H1 (cell line): ENCODE results near the gene NMNAT3. TPM values are rescaled to one million over a fixed set of nuclear protein-coding genes. Genes with fewer than 3 reads are reported as not detected.

Experiments
- EGR1 ChIP-seq: IDR thresholded peaks from 2 replicates; pipeline ENCODE4 v1.6.1; 2011; ENCODE audit warnings: low read depth, low read length, borderline replicate concordance
- JUN ChIP-seq: IDR thresholded peaks from 2 replicates; pipeline ENCODE4 v1.6.1; 2011; ENCODE audit warnings: low read depth, mild to moderate bottlenecking, improper control_type of control experiment, low read length
- RAD21 ChIP-seq, 2 experiments: IDR thresholded peaks in 1 of 2; conservative IDR thresholded peaks in 1 of 2; 2 replicates each; pipeline ENCODE4 v1.6.1; 2011; ENCODE audit warnings: low read depth in 2 of 2, low read length in 2 of 2, improper control_type of control experiment in 1 of 2, inconsistent platforms in 1 of 2, mild to moderate bottlenecking in 1 of 2, moderate library complexity in 1 of 2
- RXRA ChIP-seq: IDR thresholded peaks from 2 replicates; pipeline ENCODE4 v1.6.1; 2011; ENCODE audit warnings: low read depth, mild to moderate bottlenecking, low read length, moderate library complexity; ENCODE audit not compliant: insufficient read depth
- TAF1 ChIP-seq: IDR thresholded peaks from 2 replicates; pipeline ENCODE4 v1.6.1; 2011; ENCODE audit warnings: mild to moderate bottlenecking, low read depth, low read length
- TEAD4 ChIP-seq: IDR thresholded peaks from 2 replicates; pipeline ENCODE4 v1.6.1; 2012; ENCODE audit warnings: low read depth, low read length, inconsistent platforms, mixed read lengths
- polyA plus RNA-seq, 7 experiments: library from polyadenylated mRNA; depleted of rRNA in 3 of 7; stranded (reverse) in 5 of 7; unstranded in 2 of 7; fragments of >200 nt in 5 of 7; fragments of 200-250 nt in 2 of 7; gene quantifications; 1 replicate in 5 of 7; 2 replicates in 1 of 7; 4 replicates in 1 of 7; pipeline versions ENCODE4 v1.2.1 to v1.2.3, GENCODE V29; 2011 to 2013; ENCODE audit warnings: missing spikeins in 2 of 7, mixed read lengths in 2 of 7
- total RNA-seq: library from RNA; stranded (reverse); fragmentation: NEBNext Ultra II Directional; extraction: Animal tissue kit (Norgen Biotek cat#: 25700); gene quantifications from 2 replicates; pipeline ENCODE4 v1.2.1, GENCODE V29; 2021

NMNAT3 gene
- total and polyA plus RNA-seq, 2 of the 8 experiments (the other 6 are each of a cell fraction or from before 2014, with no cell fraction given): 4.2 to 4.3 TPM

GRCh38 chr3:139611528-139611927 lies 66.2 kb downstream of the NMNAT3 start (continued):
- TF ChIP-seq RXRA (no peak), JUN (no peak), TAF1 (no peak), RAD21 (IDR thresholded peaks at IDR 0.05 in 1 of 2, conservative IDR thresholded peaks at IDR 0.05 in 1 of 2; ENCODE audit: low read depth in 2 of 2, low read length in 2 of 2) (no peak), EGR1 (no peak), TEAD4 (no peak)
- TF ChIP-seq, all 59 proteins: peak for 0
